ENCODE results near the gene GOLGA3. TPM values are rescaled to one million over a fixed set of nuclear protein-coding genes. Genes with fewer than 3 reads are reported as not detected.

The GOLGA3 gene
- total and polyA plus RNA-seq, 4 donors: 5.0 to 43.0 (median 15.8) TPM

DNA sequence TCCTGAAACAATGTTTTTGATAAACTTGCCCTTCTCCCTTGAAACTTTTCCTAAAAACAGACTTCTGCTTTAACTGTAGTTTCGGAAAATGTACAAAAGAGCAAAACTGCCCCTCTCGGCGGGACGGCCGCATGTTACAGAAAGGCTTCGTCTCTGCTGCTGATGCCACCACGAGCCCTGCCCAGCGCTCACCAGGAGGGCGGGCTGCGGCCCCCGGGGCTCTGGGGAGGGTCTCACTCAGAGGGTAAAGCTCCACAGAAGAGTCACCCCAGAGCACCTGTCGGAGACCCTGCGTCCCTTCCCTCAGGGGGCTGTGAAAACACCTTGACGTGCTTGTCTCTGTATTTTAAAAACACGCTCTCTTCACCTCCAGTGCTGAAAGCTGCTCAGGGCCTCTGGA is 12.5 kb upstream of the GOLGA3 start:
- H3K27me3 ChIP-seq (ENCODE audit: control insufficient read depth in 4 of 4, insufficient read depth in 4 of 4, low read length in 3 of 4): no peaks in the 10 kb centered on the region
- 98% methylated on average over 15 of the region's 15 CpGs for WGBS
- no peak for TF ChIP-seq FOXA2 (IDR thresholded peaks at IDR 0.05)
- no peak for TF ChIP-seq FOXA1 (IDR thresholded peaks at IDR 0.05)
- TF ChIP-seq TAF1 (conservative IDR thresholded peaks at IDR 0.05): no peak
- TF ChIP-seq, protein P1, sequence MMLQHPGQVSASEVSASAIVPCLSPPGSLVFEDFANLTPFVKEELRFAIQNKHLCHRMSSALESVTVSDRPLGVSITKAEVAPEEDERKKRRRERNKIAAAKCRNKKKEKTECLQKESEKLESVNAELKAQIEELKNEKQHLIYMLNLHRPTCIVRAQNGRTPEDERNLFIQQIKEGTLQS (IDR thresholded peaks at IDR 0.05): no peak
- no peak for TF ChIP-seq HNF4A (conservative IDR thresholded peaks at IDR 0.05)
- TF ChIP-seq, protein P2, sequence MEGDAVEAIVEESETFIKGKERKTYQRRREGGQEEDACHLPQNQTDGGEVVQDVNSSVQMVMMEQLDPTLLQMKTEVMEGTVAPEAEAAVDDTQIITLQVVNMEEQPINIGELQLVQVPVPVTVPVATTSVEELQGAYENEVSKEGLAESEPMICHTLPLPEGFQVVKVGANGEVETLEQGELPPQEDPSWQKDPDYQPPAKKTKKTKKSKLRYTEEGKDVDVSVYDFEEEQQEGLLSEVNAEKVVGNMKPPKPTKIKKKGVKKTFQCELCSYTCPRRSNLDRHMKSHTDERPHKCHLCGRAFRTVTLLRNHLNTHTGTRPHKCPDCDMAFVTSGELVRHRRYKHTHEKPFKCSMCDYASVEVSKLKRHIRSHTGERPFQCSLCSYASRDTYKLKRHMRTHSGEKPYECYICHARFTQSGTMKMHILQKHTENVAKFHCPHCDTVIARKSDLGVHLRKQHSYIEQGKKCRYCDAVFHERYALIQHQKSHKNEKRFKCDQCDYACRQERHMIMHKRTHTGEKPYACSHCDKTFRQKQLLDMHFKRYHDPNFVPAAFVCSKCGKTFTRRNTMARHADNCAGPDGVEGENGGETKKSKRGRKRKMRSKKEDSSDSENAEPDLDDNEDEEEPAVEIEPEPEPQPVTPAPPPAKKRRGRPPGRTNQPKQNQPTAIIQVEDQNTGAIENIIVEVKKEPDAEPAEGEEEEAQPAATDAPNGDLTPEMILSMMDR (IDR thresholded peaks at IDR 0.05; ENCODE audit: low read depth, low read length, missing input control): no peak
- no peak for TF ChIP-seq JUND (IDR thresholded peaks at IDR 0.05)
- TF ChIP-seq, protein P3, sequence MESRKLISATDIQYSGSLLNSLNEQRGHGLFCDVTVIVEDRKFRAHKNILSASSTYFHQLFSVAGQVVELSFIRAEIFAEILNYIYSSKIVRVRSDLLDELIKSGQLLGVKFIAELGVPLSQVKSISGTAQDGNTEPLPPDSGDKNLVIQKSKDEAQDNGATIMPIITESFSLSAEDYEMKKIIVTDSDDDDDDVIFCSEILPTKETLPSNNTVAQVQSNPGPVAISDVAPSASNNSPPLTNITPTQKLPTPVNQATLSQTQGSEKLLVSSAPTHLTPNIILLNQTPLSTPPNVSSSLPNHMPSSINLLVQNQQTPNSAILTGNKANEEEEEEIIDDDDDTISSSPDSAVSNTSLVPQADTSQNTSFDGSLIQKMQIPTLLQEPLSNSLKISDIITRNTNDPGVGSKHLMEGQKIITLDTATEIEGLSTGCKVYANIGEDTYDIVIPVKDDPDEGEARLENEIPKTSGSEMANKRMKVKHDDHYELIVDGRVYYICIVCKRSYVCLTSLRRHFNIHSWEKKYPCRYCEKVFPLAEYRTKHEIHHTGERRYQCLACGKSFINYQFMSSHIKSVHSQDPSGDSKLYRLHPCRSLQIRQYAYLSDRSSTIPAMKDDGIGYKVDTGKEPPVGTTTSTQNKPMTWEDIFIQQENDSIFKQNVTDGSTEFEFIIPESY (IDR thresholded peaks at IDR 0.05): no peak
- TF ChIP-seq NR2F2 (IDR thresholded peaks at IDR 0.05): no peak
- no peak for TF ChIP-seq GABPA (IDR thresholded peaks at IDR 0.05 in 1 of 2, conservative IDR thresholded peaks at IDR 0.05 in 1 of 2)
- TF ChIP-seq, protein P4, sequence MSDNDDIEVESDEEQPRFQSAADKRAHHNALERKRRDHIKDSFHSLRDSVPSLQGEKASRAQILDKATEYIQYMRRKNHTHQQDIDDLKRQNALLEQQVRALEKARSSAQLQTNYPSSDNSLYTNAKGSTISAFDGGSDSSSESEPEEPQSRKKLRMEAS (IDR thresholded peaks at IDR 0.05): no peak
- no peak for TF ChIP-seq HNF4G (IDR thresholded peaks at IDR 0.05)
- TF ChIP-seq YY1 (IDR thresholded peaks at IDR 0.05): no peak
- no peak for TF ChIP-seq SP1 (IDR thresholded peaks at IDR 0.05)
- no peak for TF ChIP-seq RAD21 (IDR thresholded peaks at IDR 0.05)
- TF ChIP-seq, protein P5, sequence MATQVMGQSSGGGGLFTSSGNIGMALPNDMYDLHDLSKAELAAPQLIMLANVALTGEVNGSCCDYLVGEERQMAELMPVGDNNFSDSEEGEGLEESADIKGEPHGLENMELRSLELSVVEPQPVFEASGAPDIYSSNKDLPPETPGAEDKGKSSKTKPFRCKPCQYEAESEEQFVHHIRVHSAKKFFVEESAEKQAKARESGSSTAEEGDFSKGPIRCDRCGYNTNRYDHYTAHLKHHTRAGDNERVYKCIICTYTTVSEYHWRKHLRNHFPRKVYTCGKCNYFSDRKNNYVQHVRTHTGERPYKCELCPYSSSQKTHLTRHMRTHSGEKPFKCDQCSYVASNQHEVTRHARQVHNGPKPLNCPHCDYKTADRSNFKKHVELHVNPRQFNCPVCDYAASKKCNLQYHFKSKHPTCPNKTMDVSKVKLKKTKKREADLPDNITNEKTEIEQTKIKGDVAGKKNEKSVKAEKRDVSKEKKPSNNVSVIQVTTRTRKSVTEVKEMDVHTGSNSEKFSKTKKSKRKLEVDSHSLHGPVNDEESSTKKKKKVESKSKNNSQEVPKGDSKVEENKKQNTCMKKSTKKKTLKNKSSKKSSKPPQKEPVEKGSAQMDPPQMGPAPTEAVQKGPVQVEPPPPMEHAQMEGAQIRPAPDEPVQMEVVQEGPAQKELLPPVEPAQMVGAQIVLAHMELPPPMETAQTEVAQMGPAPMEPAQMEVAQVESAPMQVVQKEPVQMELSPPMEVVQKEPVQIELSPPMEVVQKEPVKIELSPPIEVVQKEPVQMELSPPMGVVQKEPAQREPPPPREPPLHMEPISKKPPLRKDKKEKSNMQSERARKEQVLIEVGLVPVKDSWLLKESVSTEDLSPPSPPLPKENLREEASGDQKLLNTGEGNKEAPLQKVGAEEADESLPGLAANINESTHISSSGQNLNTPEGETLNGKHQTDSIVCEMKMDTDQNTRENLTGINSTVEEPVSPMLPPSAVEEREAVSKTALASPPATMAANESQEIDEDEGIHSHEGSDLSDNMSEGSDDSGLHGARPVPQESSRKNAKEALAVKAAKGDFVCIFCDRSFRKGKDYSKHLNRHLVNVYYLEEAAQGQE (IDR thresholded peaks at IDR 0.05): no peak
- TF ChIP-seq RXRA (IDR thresholded peaks at IDR 0.05): no peak
- no peak overlapping the region for H3K27ac ChIP-seq (ENCODE audit: low read depth in 1 of 2, low read length in 2 of 2)
- H3K9ac ChIP-seq (ENCODE audit: low read depth in 1 of 2, low read length in 2 of 2): no peak overlapping the region
- DNase-seq (ENCODE audit: low spot score): no peak
- no peaks in the 10 kb centered on the region for H3K9me3 ChIP-seq (ENCODE audit: control insufficient read depth in 4 of 4, low read length in 3 of 4)
- H3K4me1 ChIP-seq (ENCODE audit: control insufficient read depth in 4 of 4, insufficient read depth in 4 of 4, low read length in 3 of 4): no peaks in the 10 kb centered on the region
- H3K4me3 ChIP-seq (ENCODE audit: low read depth in 1 of 3, low read length in 3 of 3): no peak overlapping the region
- peaks cover 13 to 52% (median 24%) of the 10 kb centered on the region in 4 donors for H3K36me3 ChIP-seq (ENCODE audit: control insufficient read depth in 4 of 4, insufficient read depth in 3 of 4, low read depth in 1 of 4, low read length in 3 of 4)

DNA sequence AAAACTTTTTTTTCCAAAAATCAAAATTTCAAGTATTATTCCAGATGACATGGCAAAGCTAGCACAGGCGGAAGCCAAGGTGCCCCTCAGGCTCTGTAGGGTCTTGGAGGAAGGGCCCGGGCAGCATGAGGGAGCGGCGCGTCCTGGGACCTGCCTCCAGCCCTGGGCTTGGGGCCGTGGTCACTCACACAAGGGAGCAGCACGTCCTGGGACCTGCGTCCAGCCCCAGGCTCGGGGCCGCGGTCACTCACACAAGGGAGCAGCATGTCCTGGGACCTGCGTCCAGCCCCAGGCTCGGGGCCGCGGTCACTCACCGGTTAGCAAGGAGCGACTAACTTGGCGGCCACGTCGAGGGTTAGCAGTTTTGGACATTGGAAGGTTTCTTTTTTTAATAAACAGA is 11.9 kb upstream of the GOLGA3 start:
- no peaks in the 10 kb centered on the region for H3K4me1 ChIP-seq (ENCODE audit: control insufficient read depth in 4 of 4, insufficient read depth in 4 of 4, low read length in 3 of 4)
- 94% methylated on average over 20 of the region's 20 CpGs for WGBS
- H3K9me3 ChIP-seq (ENCODE audit: control insufficient read depth in 4 of 4, low read length in 3 of 4): no peaks in the 10 kb centered on the region
- H3K9ac ChIP-seq (ENCODE audit: low read depth in 1 of 2, low read length in 2 of 2): no peak overlapping the region
- H3K27me3 ChIP-seq (ENCODE audit: control insufficient read depth in 4 of 4, insufficient read depth in 4 of 4, low read length in 3 of 4): no peaks in the 10 kb centered on the region
- no peak for DNase-seq (ENCODE audit: low spot score)
- peaks cover 9 to 47% (median 21%) of the 10 kb centered on the region in 4 donors for H3K36me3 ChIP-seq (ENCODE audit: control insufficient read depth in 4 of 4, insufficient read depth in 3 of 4, low read depth in 1 of 4, low read length in 3 of 4)
- H3K4me3 ChIP-seq (ENCODE audit: low read depth in 1 of 3, low read length in 3 of 3): no peak overlapping the region
- H3K27ac ChIP-seq (ENCODE audit: low read depth in 1 of 2, low read length in 2 of 2): no peak overlapping the region
- TF ChIP-seq, protein P3 (IDR thresholded peaks at IDR 0.05): no peak
- TF ChIP-seq, protein P5 (IDR thresholded peaks at IDR 0.05): no peak
- TF ChIP-seq, protein P2 (IDR thresholded peaks at IDR 0.05; ENCODE audit: low read depth, low read length, missing input control): no peak
